Forelimb muscle (tissue), 1 donor: Measurements from ENCODE around the gene HACE1. TPM values are rescaled to one million over a fixed set of nuclear protein-coding genes. Genes with fewer than 3 reads are reported as not detected.
"Not testable (repeated sequence)": the region's sequence is repeated elsewhere in the genome, so short reads cannot be mapped to it uniquely, and the experiment has no call there.

Experiments
- DNase-seq: peaks from one replicate; pipeline ENCODE4 v3.0.0-alpha.2; 2013; ENCODE audit warnings: low read depth
- polyA plus RNA-seq: library from polyadenylated mRNA; unstranded; fragments of 120-200 nt; gene quantifications from one replicate; pipeline ENCODE4 v1.2.1, GENCODE V29; 2013; ENCODE audit not compliant: insufficient read length

The HACE1 gene
- polyA plus RNA-seq, 1 donor: 9.9 TPM

DNA sequence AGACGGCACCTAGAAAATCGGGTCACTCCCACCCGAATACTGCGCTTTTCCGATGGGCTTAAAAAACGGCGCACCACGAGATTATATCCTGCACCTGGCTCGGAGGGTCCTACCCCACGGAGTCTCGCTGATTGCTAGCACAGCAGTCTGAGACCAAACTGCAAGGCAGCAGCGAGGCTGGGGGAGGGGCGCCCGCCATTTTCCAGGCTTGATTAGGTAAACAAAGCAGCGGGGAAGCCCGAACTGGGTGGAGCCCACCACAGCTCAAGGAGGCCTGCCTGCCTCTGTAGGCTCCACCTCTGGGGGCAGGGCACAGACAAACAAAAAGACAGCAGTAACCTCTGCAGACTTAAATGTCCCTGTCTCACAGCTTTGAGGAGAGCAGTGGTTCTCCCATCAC is 122.2 kb downstream of the HACE1 start:
- DNase-seq: not testable (repeated sequence)

DNA sequence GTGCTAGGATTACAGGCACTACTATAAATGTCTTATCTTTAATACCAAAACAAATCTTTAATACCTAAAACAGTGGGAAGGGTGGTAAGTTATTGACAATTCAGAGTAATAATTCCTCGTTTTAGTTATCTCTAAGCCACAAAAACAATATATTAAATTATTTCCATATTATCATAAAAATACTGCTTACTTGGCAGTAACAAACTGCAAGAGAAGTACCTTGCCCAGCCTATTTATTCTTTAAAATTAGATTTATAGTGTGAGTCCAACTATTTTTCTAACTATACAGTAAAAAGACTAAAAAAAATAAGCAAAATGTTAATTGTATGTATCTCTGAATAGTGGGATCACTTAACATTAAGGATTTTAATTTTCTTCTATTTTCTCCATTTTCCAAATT is 123.2 kb downstream of the HACE1 start:
- DNase-seq: no peak

DNA sequence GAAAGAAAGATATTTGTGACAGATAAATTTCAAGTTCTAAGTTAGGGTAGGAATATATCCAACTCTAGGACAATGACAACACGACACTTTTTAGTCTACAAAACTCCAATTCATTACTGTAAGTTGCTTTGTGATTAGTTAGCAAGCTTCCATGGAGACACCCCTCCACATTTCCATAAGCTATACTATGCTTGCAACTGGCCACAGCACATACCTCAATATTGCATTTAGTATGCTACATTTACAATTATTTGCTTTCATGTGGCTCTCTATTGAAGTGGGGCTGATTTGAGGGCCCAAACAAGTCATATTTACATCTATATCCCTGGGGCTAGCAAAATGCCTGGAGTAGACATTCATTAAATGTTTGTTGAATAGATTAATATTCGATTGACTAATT is 129.3 kb downstream of the HACE1 start:
- no peak for DNase-seq

DNA sequence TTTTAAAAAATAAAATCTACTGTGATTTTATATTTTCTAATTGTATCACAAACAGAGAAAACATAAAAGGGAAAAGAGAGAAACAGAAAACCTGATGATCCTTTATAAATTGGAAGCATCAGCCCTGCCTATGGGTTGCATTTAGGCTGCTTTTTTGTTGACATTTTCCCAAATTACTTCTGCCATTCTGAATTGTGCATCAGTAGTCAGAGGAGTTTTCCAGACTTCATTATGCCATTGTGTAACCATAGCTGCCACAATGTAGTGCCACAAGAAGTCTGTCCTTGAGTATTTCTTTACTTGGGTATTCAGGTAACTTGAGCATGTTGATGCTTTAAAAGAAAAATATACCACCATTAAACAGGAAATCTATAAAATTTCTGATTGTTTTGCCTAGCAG is 130.3 kb downstream of the HACE1 start:
- no peak for DNase-seq

DNA sequence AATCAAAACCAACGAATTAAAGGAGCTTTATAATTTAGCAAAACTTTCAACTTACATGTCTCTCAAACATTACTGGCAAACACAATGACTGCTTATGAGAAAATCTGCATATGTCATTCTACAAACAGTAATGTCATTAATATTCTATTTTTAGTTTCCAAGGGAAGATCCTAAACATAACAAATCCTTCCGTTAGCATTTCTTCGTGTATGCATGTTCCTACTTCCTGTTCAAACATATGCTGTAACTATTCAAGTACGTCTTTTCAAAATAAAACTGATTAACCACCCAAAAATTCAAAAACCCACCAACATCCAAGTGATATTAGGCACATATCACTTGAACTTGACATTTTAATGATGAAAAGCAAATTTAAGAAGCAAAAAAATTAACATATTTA is 131.3 kb downstream of the HACE1 start:
- no peak for DNase-seq

DNA sequence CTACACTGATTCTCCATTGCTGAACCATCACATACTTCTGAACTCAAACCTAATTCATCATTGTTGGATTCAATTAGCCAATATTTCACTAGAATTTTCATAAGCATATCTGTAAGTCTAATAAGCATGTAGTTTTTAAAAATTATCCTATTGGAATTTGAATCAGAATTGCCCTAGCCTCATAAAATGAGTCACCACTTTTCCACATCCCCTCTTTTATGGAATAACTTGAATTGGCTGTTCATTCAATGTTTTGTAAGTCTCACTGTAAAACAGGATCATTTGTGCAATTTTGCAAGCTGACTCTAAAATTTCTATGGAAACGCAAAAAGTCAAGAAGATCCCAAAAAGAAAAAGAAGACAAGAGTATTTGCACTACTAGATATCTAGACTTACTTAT is 141.0 kb downstream of the HACE1 start:
- no peak for DNase-seq

DNA sequence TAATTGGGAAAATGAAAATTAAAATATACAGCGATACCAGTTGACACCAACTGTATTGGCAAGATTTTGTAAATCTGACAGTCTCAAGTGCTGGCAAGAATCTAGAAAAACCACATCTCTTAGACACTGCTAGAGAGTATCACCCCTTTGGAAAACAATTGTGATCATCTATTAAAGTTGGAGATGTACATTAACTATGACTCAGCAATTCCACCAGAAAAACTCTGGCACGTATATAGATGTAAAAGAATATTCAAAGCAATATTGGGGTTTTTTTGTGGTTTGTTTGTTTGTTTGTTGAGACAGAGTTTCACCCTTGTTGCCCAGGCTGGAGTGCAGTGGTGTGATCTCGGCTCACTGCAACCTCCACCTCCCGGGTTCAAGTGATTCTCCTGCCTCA is 142.9 kb downstream of the HACE1 start:
- no peak for DNase-seq

DNA sequence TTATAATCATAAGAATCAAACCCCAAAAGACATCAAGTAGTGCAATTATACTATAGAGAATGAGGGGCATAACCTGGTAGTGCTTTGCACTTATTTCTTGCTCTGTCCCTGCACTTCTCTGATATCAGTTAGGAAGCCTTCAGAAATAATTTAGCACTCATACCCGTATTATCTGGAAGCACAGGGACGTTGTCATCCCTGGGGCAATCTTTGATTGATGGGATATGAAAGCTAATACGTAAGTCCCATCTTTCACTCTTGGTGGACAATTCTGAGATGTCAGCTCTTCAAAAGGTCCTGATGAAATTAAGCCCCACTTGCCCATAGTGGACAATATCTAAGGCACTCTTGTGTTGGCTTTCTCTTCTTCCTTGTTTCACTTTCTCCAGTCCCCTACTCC is 144.9 kb downstream of the HACE1 start:
- DNase-seq: no peak

DNA sequence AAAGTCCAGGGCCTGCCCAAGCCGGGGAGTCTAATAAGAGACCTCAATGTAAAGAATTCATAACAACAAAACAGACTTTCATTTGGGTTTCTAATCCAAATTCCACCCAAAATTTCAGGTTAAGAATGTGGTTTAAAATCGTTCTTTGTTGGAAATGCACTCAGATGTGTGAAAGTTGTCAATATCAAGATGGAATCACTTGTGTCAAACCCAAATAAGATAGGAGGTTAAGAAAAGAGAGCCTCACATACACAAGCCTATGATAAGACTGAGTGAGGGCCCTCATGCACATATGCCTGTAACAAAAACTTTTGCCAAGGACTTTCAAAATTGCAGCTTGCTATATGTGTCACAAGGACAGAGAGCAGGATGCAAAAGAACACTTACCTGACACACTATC is 145.7 kb downstream of the HACE1 start:
- DNase-seq: no peak

DNA sequence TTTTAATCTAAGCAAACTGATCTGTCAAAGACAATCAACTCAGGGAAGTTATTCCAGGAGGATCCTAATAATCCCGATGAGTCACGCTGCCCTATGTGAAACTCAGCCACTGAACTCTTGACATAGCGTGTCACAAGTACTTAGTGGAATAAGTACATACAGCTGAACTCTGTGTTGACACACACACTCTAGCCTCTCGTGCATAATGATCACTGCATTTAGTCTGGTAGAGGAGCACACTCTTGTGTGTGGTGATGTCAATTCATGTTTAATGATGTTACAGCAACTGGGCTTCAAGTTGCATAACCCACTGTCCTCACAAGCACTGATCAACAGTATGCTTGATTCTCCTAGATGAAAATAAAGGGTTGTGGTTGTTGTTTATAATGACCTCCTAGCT is 148.3 kb downstream of the HACE1 start:
- DNase-seq: no peak

DNA sequence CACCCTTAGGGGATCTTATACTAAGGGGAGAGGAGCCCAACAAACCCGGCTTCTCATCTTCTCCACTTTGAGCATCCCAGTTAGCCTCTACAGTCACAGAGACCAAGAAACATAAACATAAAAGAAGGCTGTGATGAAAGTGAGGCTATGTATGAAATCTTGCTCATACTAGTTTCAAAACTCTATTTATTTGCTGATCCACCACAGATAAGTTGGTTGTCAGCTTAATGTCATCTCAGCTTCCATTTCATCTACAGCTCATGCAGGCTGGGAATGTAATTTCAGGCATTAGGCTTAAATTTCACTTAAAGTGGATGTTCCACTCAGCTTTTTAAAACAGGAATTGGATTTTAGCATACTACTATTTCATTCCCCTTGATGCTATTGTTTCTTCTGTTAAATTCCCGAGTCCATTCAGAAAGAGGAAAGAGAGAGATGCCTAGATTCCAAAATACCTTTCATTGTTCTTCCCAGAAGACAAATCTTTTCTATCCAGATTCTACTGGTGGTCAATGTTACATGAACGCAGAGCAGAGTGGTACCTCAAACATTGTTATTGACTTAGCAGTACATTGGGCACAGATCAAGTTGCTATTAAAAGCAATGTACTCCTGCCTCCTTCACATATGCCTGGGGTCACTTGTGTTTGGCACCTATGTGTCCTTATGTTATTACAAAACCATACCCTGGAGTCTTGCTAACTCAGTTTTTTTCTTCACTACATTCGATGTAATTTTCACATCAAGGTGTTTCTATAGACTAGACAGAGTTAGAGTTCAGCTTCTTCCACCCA is 149.0 kb downstream of the HACE1 start:
- DNase-seq: no peak

DNA sequence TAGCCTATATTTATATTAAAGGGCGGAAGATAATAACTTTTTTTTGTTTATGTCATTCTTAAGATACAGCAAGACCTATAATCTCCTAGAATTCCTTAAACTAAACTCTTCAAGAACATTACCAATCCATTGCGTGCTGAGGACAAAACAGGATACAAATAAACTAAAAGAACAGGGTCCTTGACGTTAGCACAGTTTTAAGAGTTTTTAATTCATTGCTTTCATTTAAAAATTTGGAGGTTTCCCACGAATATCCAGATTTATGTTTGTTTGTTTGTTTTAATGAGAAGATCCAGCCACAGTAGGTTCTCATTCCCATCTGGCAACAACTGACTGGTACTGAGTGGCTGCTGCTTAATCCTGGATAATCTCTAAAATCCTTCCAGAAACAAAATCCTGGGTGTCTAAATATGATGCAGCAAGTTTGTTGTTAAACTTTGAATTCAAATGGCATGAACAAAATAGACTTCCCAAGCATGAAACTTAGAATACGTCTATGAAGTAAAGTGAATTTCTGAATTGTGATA is 153.7 kb downstream of the HACE1 start:
- DNase-seq: no peak

DNA sequence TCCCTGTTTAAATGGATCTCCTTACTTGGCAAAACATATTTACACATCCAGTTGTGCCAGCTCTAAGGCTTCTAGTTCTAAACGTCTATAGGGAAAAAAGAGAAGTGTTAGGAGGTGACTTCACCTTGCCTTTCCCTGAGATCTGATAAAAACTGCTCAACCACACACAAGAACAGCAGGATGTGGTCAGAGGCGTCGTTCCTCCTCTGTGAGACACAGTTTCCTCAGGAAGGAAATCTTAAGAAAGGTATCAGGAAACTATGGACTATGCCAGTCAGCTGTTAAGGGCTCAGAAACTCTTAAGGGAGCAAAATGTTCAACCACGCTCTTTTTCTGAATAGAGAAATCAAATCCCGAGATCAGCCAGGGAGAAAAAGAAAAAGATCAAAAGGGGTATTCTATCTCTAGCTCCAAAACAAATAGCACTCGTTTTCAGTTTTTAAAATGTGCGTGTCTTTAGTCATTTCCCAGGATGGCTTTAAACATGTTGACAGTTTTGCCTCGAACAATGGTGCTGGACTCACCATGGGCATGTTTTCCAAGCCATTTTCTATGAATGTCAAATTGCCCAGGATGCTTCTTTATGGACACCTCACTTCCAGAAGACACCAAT is 154.5 kb downstream of the HACE1 start:
- DNase-seq: peak; percentile 14

DNA sequence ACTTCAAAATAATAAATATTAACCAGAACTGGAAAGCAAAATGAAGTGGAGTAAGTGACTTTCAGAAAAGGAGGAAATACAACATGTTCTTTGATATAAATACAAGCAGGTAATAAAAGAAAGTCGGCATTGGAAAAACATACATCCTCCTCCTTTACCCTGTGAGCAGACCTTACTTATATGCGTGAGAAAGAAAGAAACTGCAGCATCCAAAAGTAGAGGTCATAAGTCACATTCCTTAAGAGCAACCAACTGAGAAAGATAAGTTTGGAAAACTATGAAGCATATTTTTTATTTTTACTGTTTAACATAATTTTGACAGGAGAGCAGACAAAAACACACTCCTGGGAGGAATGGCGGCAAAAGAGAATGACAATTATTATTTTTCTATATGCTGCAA is 155.5 kb downstream of the HACE1 start:
- DNase-seq: no peak

DNA sequence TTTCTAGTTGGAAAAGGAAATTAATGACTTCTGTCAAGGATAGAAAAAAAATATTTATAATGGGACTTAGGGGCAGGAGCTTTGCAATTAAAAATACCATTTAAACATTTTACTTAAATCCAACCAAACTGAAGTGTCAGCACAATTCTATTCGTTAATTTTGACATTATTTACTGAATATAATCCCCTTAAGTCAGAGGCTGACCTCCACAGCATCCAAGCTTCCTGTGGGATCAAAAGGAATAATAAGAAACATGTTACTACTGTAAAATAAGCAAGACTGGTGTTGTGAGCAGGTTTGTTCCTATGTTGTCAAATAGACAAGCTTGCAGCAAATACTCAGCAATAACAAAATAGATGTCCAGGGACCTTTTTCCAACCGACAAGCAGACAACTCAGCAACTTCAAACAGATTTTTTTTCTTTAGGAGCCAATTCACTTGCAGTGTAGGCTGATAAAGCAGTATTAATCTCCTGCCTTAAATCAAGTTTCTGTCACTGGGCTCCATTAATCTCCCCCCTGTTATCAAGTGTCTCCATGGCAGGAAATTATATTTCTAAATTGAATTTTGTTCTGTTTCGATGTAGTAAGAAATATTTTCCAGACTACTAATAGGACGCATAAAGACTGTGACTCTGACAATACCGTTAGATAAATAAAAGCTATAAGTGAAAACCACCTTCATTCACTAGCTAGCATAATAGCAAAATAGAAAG is 157.4 kb downstream of the HACE1 start:
- no peak for DNase-seq

DNA sequence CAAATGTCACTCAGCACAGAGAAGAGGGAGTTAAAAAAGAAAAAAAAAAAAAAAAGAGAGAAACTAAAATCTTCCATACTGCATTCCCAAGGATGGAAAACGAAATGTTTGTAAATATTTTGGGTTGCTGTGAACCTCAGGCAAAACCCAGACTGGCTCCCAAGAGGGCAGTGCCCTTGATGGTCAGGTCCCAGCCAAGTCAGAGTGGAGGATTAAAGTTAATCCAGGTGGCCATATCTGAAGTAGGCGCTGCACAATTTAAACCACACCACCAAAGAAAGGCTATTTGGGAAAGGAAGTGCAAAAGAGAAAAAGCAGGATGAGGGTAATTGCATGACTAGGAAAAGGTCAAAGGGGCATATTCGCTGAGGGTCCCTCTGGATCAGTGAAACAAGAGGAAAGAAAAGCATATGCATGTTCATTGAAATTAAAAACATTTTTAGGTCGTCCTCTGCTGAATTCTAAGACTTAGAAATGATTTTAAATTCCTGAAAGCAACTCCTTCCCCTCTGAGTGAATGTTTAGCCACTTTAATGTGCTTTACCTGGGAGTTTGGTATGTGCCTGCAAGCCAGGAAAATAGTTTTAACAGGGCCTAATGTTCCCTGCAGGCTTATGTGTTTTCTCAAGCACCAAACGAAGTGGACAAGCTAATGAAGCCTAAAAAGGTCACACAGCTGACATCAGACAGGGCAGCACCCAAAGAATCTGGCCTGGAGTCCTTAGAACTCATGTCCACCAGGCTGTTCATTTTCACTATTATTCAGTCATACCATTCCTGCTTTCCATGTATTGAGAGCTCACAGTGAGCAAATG is 159.1 kb downstream of the HACE1 start:
- no peak for DNase-seq

DNA sequence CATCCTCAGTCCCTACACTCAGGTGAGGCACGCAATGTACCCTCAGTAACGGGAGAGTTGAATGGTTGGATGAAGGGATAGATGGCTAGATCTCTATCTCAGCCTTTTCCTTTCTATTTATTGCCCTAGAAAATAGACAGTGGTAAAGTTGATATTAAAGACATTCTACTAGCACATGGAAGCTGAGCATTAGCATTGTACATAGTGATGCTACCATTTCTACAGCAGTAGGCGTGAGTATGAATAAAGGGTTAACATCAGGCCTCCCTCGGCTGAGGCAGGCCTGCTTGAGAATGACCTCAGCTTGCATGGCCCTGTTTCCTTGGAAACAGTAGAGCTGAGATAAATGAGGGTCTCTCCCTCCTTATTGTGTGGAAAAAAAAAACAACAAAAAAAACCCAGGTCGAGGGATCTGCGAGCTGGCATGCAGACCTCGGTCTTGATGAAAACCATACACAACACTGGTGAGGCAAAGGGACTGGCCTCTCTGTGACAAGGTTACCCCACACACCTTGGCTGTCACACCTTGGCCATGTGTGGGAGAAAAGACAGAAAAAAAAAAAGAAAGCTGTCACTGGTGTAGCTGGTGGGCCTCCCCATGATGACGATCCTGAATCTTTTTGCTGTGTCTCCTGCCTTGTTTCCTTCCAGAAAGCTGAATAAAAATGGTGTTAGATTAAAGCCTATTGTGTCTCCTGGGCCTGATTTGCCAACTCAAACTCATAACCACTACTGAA is 160.0 kb downstream of the HACE1 start:
- DNase-seq: no peak

DNA sequence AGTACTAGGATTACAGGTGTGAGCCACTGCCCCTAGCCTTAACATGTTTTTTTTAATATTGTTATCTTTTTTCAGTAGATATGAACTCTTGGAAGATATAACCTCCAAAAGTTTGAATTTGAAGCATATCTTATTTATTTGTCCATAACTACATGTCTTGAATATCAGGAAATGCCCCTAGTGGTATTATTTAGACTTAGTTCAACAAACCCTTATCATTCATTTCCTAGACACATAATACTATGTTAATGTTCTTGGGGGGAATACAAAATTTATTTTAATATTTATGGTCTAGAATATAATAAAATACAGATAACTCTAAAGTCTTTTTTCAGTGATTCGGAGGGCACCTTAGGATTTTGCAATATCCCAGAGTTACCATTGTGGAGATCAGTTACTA is 160.7 kb downstream of the HACE1 start:
- DNase-seq: no peak

DNA sequence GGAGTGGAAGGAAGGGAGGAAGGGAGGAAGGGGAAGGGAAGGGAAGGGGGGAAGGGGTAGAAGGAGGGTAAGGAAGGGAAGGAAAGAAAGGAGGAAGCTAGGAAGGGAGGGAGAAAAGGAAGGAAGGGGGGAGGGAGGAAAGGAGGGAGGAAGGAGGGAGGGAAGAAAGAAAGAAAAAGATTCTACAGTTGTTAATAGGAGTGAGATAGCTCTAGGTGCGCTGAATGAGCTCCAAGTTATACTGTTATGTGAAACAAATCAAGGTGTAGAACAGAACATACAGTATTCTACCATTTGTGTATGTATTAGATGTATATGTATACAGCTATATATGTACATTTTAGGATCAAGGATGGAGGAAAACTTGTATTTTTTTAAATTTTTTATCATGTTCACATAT is 167.7 kb downstream of the HACE1 start:
- no peak for DNase-seq

DNA sequence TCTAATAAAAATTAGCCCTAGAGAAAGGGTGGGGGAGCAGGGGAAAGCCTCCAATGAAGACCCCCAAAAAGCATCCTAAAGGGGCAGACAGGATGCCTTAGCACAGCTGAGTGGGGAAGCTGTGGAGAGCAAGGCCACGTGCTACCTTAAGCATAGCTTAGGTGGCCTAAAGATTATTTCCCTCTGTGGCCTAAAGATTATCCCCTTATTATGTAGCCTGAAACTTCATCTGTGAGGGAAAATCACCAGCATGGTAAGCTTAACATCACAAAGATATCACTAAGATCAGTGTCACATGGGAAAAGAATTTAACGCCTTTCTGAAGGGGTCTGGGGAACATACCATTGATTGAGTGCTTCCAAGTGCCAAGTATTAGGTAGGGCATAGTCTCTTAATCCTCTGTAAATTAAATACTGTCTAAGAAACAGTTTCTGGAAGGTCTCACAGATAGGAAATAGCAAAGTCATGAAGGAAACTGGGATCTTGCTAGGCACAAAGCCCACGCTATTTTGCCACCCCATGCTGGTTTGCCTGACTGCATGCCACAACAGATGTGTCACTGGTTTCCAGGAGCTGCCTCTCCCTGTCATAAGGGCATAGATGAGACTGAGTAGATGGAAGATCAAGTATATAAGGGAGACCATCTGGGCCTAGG is 170.0 kb downstream of the HACE1 start:
- DNase-seq: no peak
